KMS-11 (cell line): ENCODE results near the gene ZNF232.
"Not testable (repeated sequence)": the region's sequence is repeated elsewhere in the genome, so short reads cannot be mapped to it uniquely, and the experiment has no call there.

ENCODE experiments used
- H2AFZ ChIP-seq: fragments of 200-600 bp; sonication (generic); 2 replicates; pipeline ENCODE4 v1.6.1; 2016; ENCODE audit warnings: antibody characterized with exemption, mixed run types, low read depth
- H3K27ac ChIP-seq: fragments of 200-600 bp; sonication (generic); 2 replicates; pipeline ENCODE4 v1.6.1; 2016; ENCODE audit warnings: mild to moderate bottlenecking, mixed run types
- H3K27me3 ChIP-seq: fragments of 200-600 bp; sonication (generic); 2 replicates; pipeline ENCODE4 v1.6.1; 2017; ENCODE audit warnings: mild to moderate bottlenecking, low read depth, mixed run types, moderate library complexity; ENCODE audit not compliant: insufficient read depth
- H3K36me3 ChIP-seq: fragments of 200-600 bp; sonication (generic); 2 replicates; pipeline ENCODE4 v1.6.1; 2017; ENCODE audit warnings: mild to moderate bottlenecking, mixed run types; ENCODE audit not compliant: insufficient read depth
- H3K4me1 ChIP-seq: fragments of 200-600 bp; sonication (generic); 2 replicates; pipeline ENCODE4 v1.6.1; 2016; ENCODE audit warnings: mild to moderate bottlenecking, low read depth, mixed run types; ENCODE audit not compliant: poor library complexity, severe bottlenecking
- H3K4me2 ChIP-seq: fragments of 200-600 bp; sonication (generic); 2 replicates; pipeline ENCODE4 v1.7.0; 2016; ENCODE audit warnings: mild to moderate bottlenecking, mixed run types
- H3K4me3 ChIP-seq: fragments of 200-600 bp; sonication (generic); IDR thresholded peaks from 2 replicates; pipeline ENCODE4 v1.6.1; 2017; ENCODE audit warnings: low read depth, low read length, mixed read lengths; ENCODE audit not compliant: insufficient read depth
- H3K79me2 ChIP-seq: fragments of 200-600 bp; sonication (generic); 2 replicates; pipeline ENCODE4 v1.6.1; 2016; ENCODE audit warnings: low read depth, mixed run types; ENCODE audit not compliant: insufficient read depth
- H3K9ac ChIP-seq: fragments of 200-600 bp; sonication (generic); 2 replicates; pipeline ENCODE4 v1.6.1; 2016; ENCODE audit warnings: mild to moderate bottlenecking, mixed run types
- H4K20me1 ChIP-seq: fragments of 200-600 bp; sonication (generic); 2 replicates; pipeline ENCODE4 v1.6.1; 2016; ENCODE audit warnings: mild to moderate bottlenecking, mixed run types; ENCODE audit not compliant: insufficient read depth
- CTCF ChIP-seq: fragments of 200-600 bp; sonication (generic); conservative IDR thresholded peaks from 2 replicates; pipeline ENCODE4 v1.6.1; 2017; ENCODE audit warnings: low read depth, mild to moderate bottlenecking, antibody characterized with exemption, low read length, moderate library complexity, mixed read lengths

The ZNF232 gene

GRCh38 chr17:5092218-5093010 is 19.3 kb downstream of the ZNF232 start:
- H2AFZ ChIP-seq, result no peak overlapping the region
- no peaks in the 10 kb centered on the region for H3K27me3 ChIP-seq
- H3K4me2 ChIP-seq, result no peak overlapping the region
- no peaks in the 10 kb centered on the region for H3K79me2 ChIP-seq
- no peak overlapping the region for H3K27ac ChIP-seq
- H3K4me3 ChIP-seq, result no peak overlapping the region
- H4K20me1 ChIP-seq, result no peaks in the 10 kb centered on the region
- no peak overlapping the region for H3K9ac ChIP-seq
- H3K4me1 ChIP-seq, result no peaks in the 10 kb centered on the region
- TF ChIP-seq CTCF, result no peak
- no peaks in the 10 kb centered on the region for H3K36me3 ChIP-seq

GRCh38 chr17:5080591-5080990 is 31.1 kb downstream of the ZNF232 start:
- no peaks in the 10 kb centered on the region for H3K36me3 ChIP-seq

GRCh38 chr17:5078106-5079028 is 33.3 kb downstream of the ZNF232 start, which contains the start of gene ZFP3:
ZFP3 (plus strand) TSS chr17:5078467; CDS start chr17:5091505, 13,038 bp downstream.
- Histone ChIP-seq H3K27ac (no peak within 1 kb of the TSS), H3K79me2 (no peaks in the 10 kb centered on the region), H3K27me3 (no peaks in the 10 kb centered on the region), H3K36me3 (no peaks in the 10 kb centered on the region), H2AFZ (no peak within 1 kb of the TSS), H3K4me3 (no peak within 1 kb of the TSS), H3K9ac (no peak within 1 kb of the TSS), H3K4me2 (no peak within 1 kb of the TSS), H4K20me1 (no peaks in the 10 kb centered on the region), H3K4me1 (no peaks in the 10 kb centered on the region)
- TF ChIP-seq CTCF, result no peak

More at GRCh38 chr17:5080591-5080990, 31.1 kb downstream of the ZNF232 start:
- Histone ChIP-seq H2AFZ (no peak overlapping the region), H3K4me3 (no peak overlapping the region), H3K27ac (no peak overlapping the region), H3K4me1 (no peaks in the 10 kb centered on the region), H4K20me1 (no peaks in the 10 kb centered on the region), H3K27me3 (no peaks in the 10 kb centered on the region), H3K79me2 (no peaks in the 10 kb centered on the region), H3K9ac (no peak overlapping the region), H3K4me2 (no peak overlapping the region)
- TF ChIP-seq CTCF, result no peak

GRCh38 chr17:5077781-5078105 is 33.9 kb downstream of the ZNF232 start:
- Histone ChIP-seq H3K27ac (no peak overlapping the region), H2AFZ (no peak overlapping the region), H3K36me3 (no peaks in the 10 kb centered on the region), H3K4me1 (no peaks in the 10 kb centered on the region), H3K9ac (no peak overlapping the region), H3K79me2 (no peaks in the 10 kb centered on the region), H3K27me3 (no peaks in the 10 kb centered on the region), H3K4me3 (no peak overlapping the region), H3K4me2 (no peak overlapping the region), H4K20me1 (no peaks in the 10 kb centered on the region)
- TF ChIP-seq CTCF, result no peak

- H3K79me2 ChIP-seq, H3K36me3 ChIP-seq, H3K4me2 ChIP-seq, H3K4me1 ChIP-seq, H3K27me3 ChIP-seq, H3K9ac ChIP-seq, H3K27ac ChIP-seq, H3K4me3 ChIP-seq, H4K20me1 ChIP-seq, H2AFZ ChIP-seq: not testable (repeated sequence)
Measured at GRCh38 chr17:5077275-5077674, 34.4 kb downstream of the ZNF232 start.

- H3K4me2 ChIP-seq, H3K27me3 ChIP-seq, H2AFZ ChIP-seq, H3K9ac ChIP-seq, H3K4me1 ChIP-seq, H3K36me3 ChIP-seq, H3K27ac ChIP-seq, H3K4me3 ChIP-seq, H4K20me1 ChIP-seq, H3K79me2 ChIP-seq: not testable (repeated sequence)
Measured at GRCh38 chr17:5075472-5075871, 36.2 kb downstream of the ZNF232 start.
